CD4-positive, alpha-beta T cell treated with Interleukin-6 at 100 ng/mL for 8 hours (primary cell): ENCODE measurements around the gene ADAP1.

Experiments used
- DNase-seq: peaks from one replicate; pipeline ENCODE4 v3.0.0-alpha.2; 2020; ENCODE audit warnings: mixed read lengths, low spot score

ADAP1 gene

GRCh38 chr7:988963-989529 lies 34.6 kb upstream of the ADAP1 start:
- DNase-seq = no peak

GRCh38 chr7:988426-988911 lies 34.0 kb upstream of the ADAP1 start:
- DNase-seq = no peak

- DNase-seq = no peak
These were observed 33.4 kb upstream of the ADAP1 start for GRCh38 chr7:987909-988308.

GRCh38 chr7:986766-987751 lies 32.6 kb upstream of the ADAP1 start:
- DNase-seq = no peak

GRCh38 chr7:985915-986741 lies 31.6 kb upstream of the ADAP1 start:
- DNase-seq = no peak

GRCh38 chr7:985127-985416 lies 30.6 kb upstream of the ADAP1 start:
- no peak for DNase-seq

- no peak for DNase-seq
These were observed 30.1 kb upstream of the ADAP1 start for GRCh38 chr7:984361-985126.

GRCh38 chr7:983616-984071 lies 29.2 kb upstream of the ADAP1 start:
- DNase-seq = no peak

- no peak for DNase-seq
These were observed 28.6 kb upstream of the ADAP1 start, which contains the start of gene CYP2W1 for GRCh38 chr7:983004-983615. Gene CYP2W1 (plus strand): TSS chr7:983181. CDS start chr7:983212, 31 bp downstream.

GRCh38 chr7:982511-983003 lies 28.1 kb upstream of the ADAP1 start:
- DNase-seq = no peak

- DNase-seq = no peak
These were observed 27.5 kb upstream of the ADAP1 start for GRCh38 chr7:981793-982510.

GRCh38 chr7:979886-980571 lies 25.5 kb upstream of the ADAP1 start:
- no peak for DNase-seq

- DNase-seq = no peak
These were observed 24.7 kb upstream of the ADAP1 start for GRCh38 chr7:979151-979550.

- no peak for DNase-seq
These were observed 24.1 kb upstream of the ADAP1 start for GRCh38 chr7:978416-979091.

GRCh38 chr7:978049-978346 lies 23.5 kb upstream of the ADAP1 start:
- no peak for DNase-seq

- DNase-seq = no peak
These were observed 23.0 kb upstream of the ADAP1 start for GRCh38 chr7:977326-978048.

GRCh38 chr7:976901-977325 lies 22.4 kb upstream of the ADAP1 start:
- no peak for DNase-seq

- DNase-seq = no peak
These were observed 21.4 kb upstream of the ADAP1 start for GRCh38 chr7:975702-976473.
